Activated CD8-positive, alpha-beta T cell treated with anti-CD3 and anti-CD28 coated beads, Interleukin-2, amount 10 ng/mL, durations not matched to agents 7 days and 5 days (primary cell): ENCODE results near the gene DPH2. TPM values are rescaled to one million over a fixed set of nuclear protein-coding genes. Genes with fewer than 3 reads are reported as not detected.

Experiments
- ATAC-seq: fragments of 150-1000 bp; cut with Tn5 transposase; one replicate; pipeline ENCODE4 v1.10.0; 2021; ENCODE audit warnings: moderate library complexity
- CTCF ChIA-PET: fragments of 350-600 bp; sonication (Branson Sonifier 250); formaldehyde crosslinking; loops from one replicate; lab custom pipeline; 2021; ENCODE audit warnings: antibody characterized with exemption; lab: Charles Lee
- POLR2A ChIA-PET: fragments of 350-600 bp; sonication (Branson Sonifier 250); formaldehyde crosslinking; loops from one replicate; lab custom pipeline; 2021; ENCODE audit warnings: antibody characterized with exemption; lab: Charles Lee
- DNase-seq: peaks from one replicate; pipeline ENCODE4 v3.0.0-alpha.2; 2020
- H3K27ac Mint-ChIP-seq: one replicate; pipeline ENCODE4 v1.8.0; 2021; ENCODE audit warnings: mild to moderate bottlenecking, mixed read lengths
- H3K27me3 Mint-ChIP-seq: one replicate; pipeline ENCODE4 v1.8.0; 2021; ENCODE audit warnings: low read depth, mixed read lengths
- H3K36me3 Mint-ChIP-seq: one replicate; pipeline ENCODE4 v1.8.0; 2021; ENCODE audit warnings: low read depth, mixed read lengths
- H3K4me1 Mint-ChIP-seq: one replicate; pipeline ENCODE4 v1.8.0; 2021; ENCODE audit warnings: low read depth, mixed read lengths
- H3K4me3 Mint-ChIP-seq: one replicate; pipeline ENCODE4 v1.8.0; 2021; ENCODE audit warnings: mild to moderate bottlenecking, mixed read lengths
- H3K9me3 Mint-ChIP-seq: one replicate; pipeline ENCODE4 v1.8.0; 2022; ENCODE audit warnings: mixed read lengths; ENCODE audit not compliant: insufficient read depth
- total RNA-seq, 2 experiments: library from RNA; stranded (reverse); gene quantifications; one replicate each; pipeline ENCODE4 v1.2.3, GENCODE V29; 2021

The DPH2 gene
- total RNA-seq, result 10 to 100 TPM; 32.4 to 32.9 TPM

DNA sequence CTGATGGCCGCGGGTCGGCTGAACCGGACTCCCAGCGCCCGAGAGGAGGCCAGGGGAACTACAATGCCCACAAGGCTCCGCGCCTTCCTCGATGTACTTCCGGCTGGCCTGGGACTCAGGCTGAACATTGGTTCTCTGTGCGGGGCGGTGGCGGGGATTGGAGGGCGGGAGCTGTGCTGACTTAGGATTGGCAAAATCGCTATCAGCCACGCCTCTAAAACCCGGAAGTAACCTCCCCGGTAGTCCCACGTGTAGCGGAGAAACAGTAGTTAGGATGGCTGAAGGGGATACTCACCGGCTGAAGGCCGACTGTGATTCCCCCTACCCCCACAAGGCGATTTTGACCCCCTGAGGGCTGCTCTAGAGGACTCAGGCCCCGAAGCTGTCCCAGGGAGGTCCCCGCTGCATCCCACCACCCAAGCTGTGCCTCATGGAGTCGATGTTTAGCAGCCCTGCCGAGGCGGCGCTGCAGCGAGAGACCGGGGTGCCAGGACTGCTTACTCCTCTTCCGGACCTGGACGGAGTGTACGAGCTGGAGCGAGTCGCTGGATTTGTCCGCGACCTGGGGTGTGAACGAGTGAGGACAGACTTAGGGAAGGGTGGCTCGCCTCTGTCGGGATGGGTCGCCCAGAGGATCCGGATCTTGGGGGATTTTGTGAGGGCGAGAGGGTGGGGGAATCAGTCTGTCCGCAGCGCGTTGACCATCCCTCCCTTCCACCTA, at the start of gene DPH2:
Gene DPH2, plus strand, starts transcription at position 265 of the 721 bp plus-strand sequence. Its CDS starts 166 bp downstream, at position 431.
- ChIA-PET CTCF (interaction anchor here (0.8 to 1.6 kb wide), 6 partner anchors 21 to 207 kb away, joined by 3 to 4 read pairs (median 4); partner anchors contain the start of gene IPO13), POLR2A (interaction anchor here (0.7 to 1.8 kb wide), 2 partner anchors 22 to 23 kb away, joined by 3 to 6 read pairs; partner anchors contain the start of gene IPO13)
- Mint-ChIP-seq H3K27ac (peak within 1 kb of the TSS; percentile 86), H3K9me3 (no peaks in the 10 kb centered on the region), H3K27me3 (no peaks in the 10 kb centered on the region), H3K4me1 (peaks cover 34% of the 10 kb centered on the region), H3K4me3 (peak within 1 kb of the TSS; percentile 97), H3K36me3 (peaks cover 23% of the 10 kb centered on the region)
- DNase-seq, result peak; percentile 99
- ATAC-seq, result peak; percentile 90

- Mint-ChIP-seq H3K27me3 (no peaks in the 10 kb centered on the region), H3K27ac (peak overlapping the region; percentile 50), H3K4me1 (peaks cover 13% of the 10 kb centered on the region), H3K36me3 (peaks cover 2% of the 10 kb centered on the region), H3K9me3 (no peaks in the 10 kb centered on the region), H3K4me3 (no peak overlapping the region)
- ATAC-seq (no peak), DNase-seq (no peak)
- POLR2A ChIA-PET, result interaction anchor here (0.6 kb wide), 1 partner anchor 18 kb away, joined by 3 read pairs; no protein-coding TSS in a partner anchor
- CTCF ChIA-PET, result interaction anchor here (0.9 to 2.4 kb wide), 2 partner anchors 8 to 14 kb away, joined by 4 to 8 read pairs; no protein-coding TSS in a partner anchor
These were observed 48.8 kb upstream of the DPH2 start for GRCh38 chr1:43921022-43921421.

- DNase-seq, result no peak
- Mint-ChIP-seq H3K27ac (no peak overlapping the region), H3K4me1 (peaks cover 8% of the 10 kb centered on the region), H3K4me3 (no peak overlapping the region), H3K27me3 (no peaks in the 10 kb centered on the region), H3K36me3 (peaks cover 2% of the 10 kb centered on the region), H3K9me3 (no peaks in the 10 kb centered on the region)
- POLR2A ChIA-PET, result no interaction called here
- CTCF ChIA-PET, result interaction anchor here (1.8 to 4.4 kb wide), 2 partner anchors 10 to 161 kb away, joined by 9 to 25 read pairs; partner anchors contain the start of gene ARTN
- no peak for ATAC-seq
These were observed 45.3 kb upstream of the DPH2 start for GRCh38 chr1:43924516-43924915.

DNA sequence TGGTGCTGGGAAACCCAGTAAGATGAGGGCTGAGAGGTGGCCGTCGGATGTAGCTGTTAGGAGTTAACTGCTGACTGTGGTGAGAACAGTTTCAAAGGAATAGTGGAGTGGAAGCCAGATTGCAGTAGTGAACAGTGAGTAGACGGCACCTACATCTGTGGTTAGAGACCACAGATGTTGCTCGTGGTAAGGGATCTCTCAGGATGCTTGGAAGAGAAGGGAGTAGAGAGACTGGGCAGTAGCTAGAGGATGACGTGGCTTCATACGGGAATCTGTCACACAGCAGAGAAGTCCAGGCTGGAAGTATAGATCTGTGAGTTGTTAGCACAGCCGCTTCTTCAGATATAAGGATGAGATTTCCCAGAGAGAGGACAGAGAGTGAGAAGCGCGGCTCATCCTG, 44.0 kb upstream of the DPH2 start:
- Mint-ChIP-seq H3K4me1 (no peaks in the 10 kb centered on the region), H3K27me3 (no peaks in the 10 kb centered on the region), H3K4me3 (no peak overlapping the region), H3K36me3 (peaks cover 2% of the 10 kb centered on the region), H3K9me3 (no peaks in the 10 kb centered on the region), H3K27ac (no peak overlapping the region)
- ChIA-PET POLR2A (no interaction called here), CTCF (interaction anchor here (0.8 to 4.4 kb wide), 2 partner anchors 9 to 162 kb away, joined by 5 to 25 read pairs; partner anchors contain the start of gene ARTN)
- no peak for ATAC-seq
- DNase-seq, result no peak

DNA sequence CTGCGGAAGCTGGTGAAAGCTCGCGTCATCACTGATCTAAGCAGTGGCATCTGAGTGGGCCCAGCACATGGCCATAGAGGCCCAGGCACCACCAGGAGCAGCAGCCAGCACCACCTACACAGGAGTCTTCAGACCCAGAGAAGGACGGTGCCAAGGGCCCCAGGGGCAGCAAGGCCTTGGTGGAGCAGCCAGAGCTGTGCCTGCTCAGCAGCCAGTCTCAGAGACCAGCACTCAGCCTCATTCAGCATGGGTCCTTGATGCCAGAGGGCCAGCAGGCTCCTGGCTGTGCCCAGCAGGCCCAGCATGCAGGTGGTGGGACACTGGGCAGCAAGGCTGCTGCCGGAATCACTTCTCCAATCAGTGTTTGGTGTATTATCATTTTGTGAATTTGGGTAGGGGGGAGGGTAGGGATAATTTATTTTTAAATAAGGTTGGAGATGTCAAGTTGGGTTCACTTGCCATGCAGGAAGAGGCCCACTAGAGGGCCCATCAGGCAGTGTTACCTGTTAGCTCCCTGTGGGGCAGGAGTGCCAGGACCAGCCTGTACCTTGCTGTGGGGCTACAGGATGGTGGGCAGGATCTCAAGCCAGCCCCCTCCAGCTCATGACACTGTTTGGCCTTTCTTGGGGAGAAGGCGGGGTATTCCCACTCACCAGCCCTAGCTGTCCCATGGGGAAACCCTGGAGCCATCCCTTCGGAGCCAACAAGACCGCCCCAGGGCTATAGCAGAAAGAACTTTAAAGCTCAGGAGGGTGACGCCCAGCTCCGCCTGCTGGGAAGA, 39.5 kb upstream of the DPH2 start:
- Mint-ChIP-seq H3K36me3 (peaks cover 2% of the 10 kb centered on the region), H3K27me3 (peaks cover 14% of the 10 kb centered on the region), H3K4me1 (peaks cover 15% of the 10 kb centered on the region), H3K9me3 (no peaks in the 10 kb centered on the region), H3K27ac (no peak overlapping the region), H3K4me3 (no peak overlapping the region)
- ChIA-PET CTCF (interaction anchor here (1.0 to 11.3 kb wide), 10 partner anchors 9 to 222 kb away, joined by 3 to 506 read pairs (median 4); no protein-coding TSS in a partner anchor), POLR2A (no interaction called here)
- no peak for ATAC-seq
- DNase-seq, result peak; percentile 34

DNA sequence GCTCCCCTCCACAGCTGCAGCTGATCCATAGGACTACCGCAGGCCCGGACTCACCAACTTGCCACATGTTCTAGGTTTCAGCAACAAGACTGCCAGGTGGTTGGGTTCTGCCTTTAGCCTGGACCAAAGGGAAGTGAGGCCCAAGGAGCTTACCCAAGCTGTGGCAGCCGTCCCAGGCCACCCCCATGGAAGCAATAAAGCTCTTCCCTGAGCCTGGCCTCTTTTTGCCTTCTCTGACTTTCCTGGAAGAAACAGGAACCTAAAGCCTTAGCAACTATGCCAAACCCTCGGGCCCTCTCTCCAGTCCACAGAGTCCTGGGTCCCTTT, 38.9 kb upstream of the DPH2 start:
- DNase-seq, result no peak
- Mint-ChIP-seq H3K27ac (no peak overlapping the region), H3K4me1 (peaks cover 19% of the 10 kb centered on the region), H3K9me3 (no peaks in the 10 kb centered on the region), H3K4me3 (no peak overlapping the region), H3K27me3 (peaks cover 17% of the 10 kb centered on the region), H3K36me3 (peaks cover 2% of the 10 kb centered on the region)
- POLR2A ChIA-PET, result no interaction called here
- no peak for ATAC-seq
- CTCF ChIA-PET, result interaction anchor here (1.0 to 11.3 kb wide), 9 partner anchors 9 to 223 kb away, joined by 3 to 506 read pairs (median 4); no protein-coding TSS in a partner anchor

- no peaks in the 10 kb centered on the region for H3K9me3 Mint-ChIP-seq
- H3K36me3 Mint-ChIP-seq, result peaks cover 2% of the 10 kb centered on the region
- POLR2A ChIA-PET, result interaction anchor here (0.9 kb wide), 1 partner anchor 225 kb away, joined by 3 read pairs; the partner anchor contains the start of gene ST3GAL3
- H3K27me3 Mint-ChIP-seq, result peaks cover 20% of the 10 kb centered on the region
- H3K4me1 Mint-ChIP-seq, result peaks cover 23% of the 10 kb centered on the region
- no peak overlapping the region for H3K4me3 Mint-ChIP-seq
- DNase-seq, result no peak
- H3K27ac Mint-ChIP-seq, result no peak overlapping the region
- CTCF ChIA-PET, result interaction anchor here (1.3 to 11.3 kb wide), 3 partner anchors 15 to 167 kb away, joined by 3 to 506 read pairs (median 148); partner anchors contain the start of gene IPO13
- no peak for ATAC-seq
These were observed 37.8 kb upstream of the DPH2 start for GRCh38 chr1:43931711-43932660.

GRCh38 chr1:43932786-43933385, 36.9 kb upstream of the DPH2 start:
- Mint-ChIP-seq H3K36me3 (peaks cover 4% of the 10 kb centered on the region), H3K4me3 (no peak overlapping the region), H3K4me1 (peaks cover 23% of the 10 kb centered on the region), H3K9me3 (no peaks in the 10 kb centered on the region), H3K27ac (peak overlapping the region; percentile 15), H3K27me3 (peaks cover 20% of the 10 kb centered on the region)
- CTCF ChIA-PET, result interaction anchor here (1.3 to 11.3 kb wide), 10 partner anchors 14 to 406 kb away, joined by 3 to 506 read pairs (median 16); partner anchors contain the start of genes IPO13 and KDM4A
- DNase-seq (no peak), ATAC-seq (no peak)
- POLR2A ChIA-PET, result interaction anchor here (0.9 kb wide), 1 partner anchor 226 kb away, joined by 3 read pairs; the partner anchor contains the start of gene ST3GAL3

DNA sequence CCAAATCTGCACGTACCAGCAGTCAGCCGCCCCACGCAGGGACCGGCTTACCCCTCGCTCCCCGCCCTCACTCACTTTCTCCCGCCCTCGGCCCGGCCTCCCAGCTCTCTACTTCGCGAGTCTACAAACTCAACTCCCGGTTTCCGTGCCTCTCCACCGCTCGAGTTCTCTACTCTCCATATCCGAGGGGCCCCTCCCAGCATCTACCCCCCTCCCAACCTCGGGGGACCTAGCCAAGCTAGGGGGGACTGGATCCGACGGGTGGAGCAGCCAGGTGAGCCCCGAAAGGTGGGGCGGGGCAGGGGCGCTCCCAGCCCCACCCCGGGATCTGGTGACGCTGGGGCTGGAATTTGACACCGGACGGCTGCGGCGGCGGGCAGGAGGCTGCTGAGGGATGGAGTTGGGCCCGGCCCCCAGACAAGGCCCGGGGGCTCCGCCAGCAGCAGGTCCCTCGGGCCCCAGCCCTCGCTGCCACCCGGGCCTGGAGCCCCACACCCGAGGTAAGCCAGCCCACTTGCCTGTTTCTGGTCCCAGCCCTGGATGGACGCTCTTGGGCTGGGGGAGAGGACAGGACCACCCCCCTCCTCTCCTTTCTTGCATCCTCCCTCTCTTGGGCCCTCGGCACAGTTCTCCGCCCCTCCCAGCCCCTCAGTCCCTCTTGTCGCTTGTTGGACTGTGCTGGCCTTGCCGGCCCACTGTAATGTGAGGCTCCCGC, 36.3 kb upstream of the DPH2 start, which contains the start of gene ARTN:
Gene ARTN, plus strand, starts transcription at position 416 of the 715 bp plus-strand sequence. CDS start 1,856 bp downstream, outside the sequence.
- ChIA-PET CTCF (interaction anchor here (0.9 to 11.3 kb wide), 31 partner anchors 8 to 707 kb away, joined by 3 to 506 read pairs (median 10); partner anchors contain the start of genes ATP6V0B, IPO13, KDM4A and PTPRF), POLR2A (no interaction called here)
- DNase-seq (no peak), ATAC-seq (no peak)
- peaks cover 23% of the 10 kb centered on the region for H3K4me1 Mint-ChIP-seq
- H3K9me3 Mint-ChIP-seq, result no peaks in the 10 kb centered on the region
- H3K4me3 Mint-ChIP-seq, result no peak within 1 kb of the TSS
- peaks cover 20% of the 10 kb centered on the region for H3K27me3 Mint-ChIP-seq
- H3K27ac Mint-ChIP-seq, result peak within 1 kb of the TSS; percentile 15
- H3K36me3 Mint-ChIP-seq, result peaks cover 4% of the 10 kb centered on the region
